Measurements from ENCODE around the gene ASCC1.

- no peak for TF ChIP-seq CTCF (IDR thresholded peaks at IDR 0.05)
- no peak for TF ChIP-seq POLR2A (IDR thresholded peaks at IDR 0.05)
- no peak for TF ChIP-seq POLR2AphosphoS5 (IDR thresholded peaks at IDR 0.05)
Observed at GRCh38 chr10:72241691-72242252, 25.7 kb upstream of the ASCC1 start.
